A549 (cell line): Measurements from ENCODE around the gene ADAMTS19. TPM values are rescaled to one million over a fixed set of nuclear protein-coding genes. Genes with fewer than 3 reads are reported as not detected.

Experiments
- ATAC-seq, 2 experiments: fragments of 200-7000 bp in 1 of 2; fragments of >200 bp in 1 of 2; cut with Nextera tagmentation in 1 of 2; cut with Tn5 transposase in 1 of 2; 3 replicates each; pipeline versions ENCODE4 v1.8.0 to v1.9.1; 2018 to 2020; ENCODE audit warnings: mild to moderate bottlenecking in 1 of 2, moderate library complexity in 1 of 2
- CTCF ChIA-PET: fragments of 300-600 bp; sonication (Branson Sonifier 250); formaldehyde crosslinking; extraction: SDS; loops from one replicate; lab custom pipeline; 2021; ENCODE audit warnings: antibody characterized with exemption, inconsistent platforms; lab: Yijun Ruan, JAX
- POLR2A ChIA-PET: fragments of 350-600 bp; formaldehyde crosslinking; extraction: SDS; loops from one replicate; lab custom pipeline; 2021; ENCODE audit warnings: antibody characterized with exemption, inconsistent platforms; lab: Yijun Ruan, JAX
- DNase-seq, 2 experiments: peaks; one replicate each; pipeline versions ENCODE4 v3.0.0 to v3.0.0-alpha.2; 2011 to 2016; ENCODE audit warnings: low read depth in 1 of 2, low spot score in 1 of 2
- FAIRE-seq: peaks from 2 replicates; lab custom pipeline; 2011; peaks lifted over from hg19 to GRCh38; lab: Jason Lieb, UNC
- H3K27ac ChIP-seq, 2 experiments: fragments of >200 bp; sonication (Bioruptor Twin); formaldehyde crosslinking; 3 replicates each; pipeline ENCODE4 v1.5.1; 2016 to 2017
- H3K4me1 ChIP-seq: fragments of >200 bp; sonication (Bioruptor Twin); formaldehyde crosslinking; 3 replicates; pipeline ENCODE4 v1.6.1; 2016
- H3K4me2 ChIP-seq: fragments of >200 bp; sonication (Bioruptor Twin); formaldehyde crosslinking; 3 replicates; pipeline ENCODE4 v1.6.1; 2016
- H3K4me3 ChIP-seq: fragments of >200 bp; sonication (Bioruptor Twin); formaldehyde crosslinking; 3 replicates; pipeline ENCODE4 v1.5.1; 2016
- H3K9me3 ChIP-seq: fragments of >200 bp; sonication (Bioruptor Twin); formaldehyde crosslinking; 3 replicates; pipeline ENCODE4 v1.6.1; 2016
- BHLHE40 ChIP-seq: IDR thresholded peaks from 2 replicates; pipeline ENCODE4 v1.6.1; 2012; ENCODE audit warnings: low read depth, low read length, inconsistent platforms
- CBX2 ChIP-seq: fragments of 200-600 bp; sonication (generic); IDR thresholded peaks from 2 replicates; pipeline ENCODE4 v1.6.1; 2016; ENCODE audit warnings: low read depth, mild to moderate bottlenecking, borderline replicate concordance
- CEBPB ChIP-seq, 2 experiments: fragments of >200 bp in 1 of 2; sonication (Bioruptor Twin) in 1 of 2; formaldehyde crosslinking in 1 of 2; IDR thresholded peaks; 2 replicates each; pipeline ENCODE4 v1.6.1; 2012 to 2016
- CHD2 ChIP-seq: fragments of 150-350 bp; IDR thresholded peaks from 2 replicates; pipeline ENCODE4 v1.6.1; 2014; ENCODE audit warnings: low read length; ENCODE audit not compliant: partially characterized antibody
- CHD4 ChIP-seq: fragments of 200-600 bp; sonication (generic); IDR thresholded peaks from 2 replicates; pipeline ENCODE4 v1.6.1; 2016; ENCODE audit warnings: antibody characterized with exemption, mild to moderate bottlenecking, borderline replicate concordance
- EHF ChIP-seq: fragments of 250-450 bp; sonication (Bioruptor Pico); IDR thresholded peaks from 2 replicates; pipeline ENCODE4 v1.5.0; 2020; ENCODE audit warnings: mild to moderate bottlenecking
- EHMT2 ChIP-seq: fragments of 200-600 bp; sonication (generic); IDR thresholded peaks from 2 replicates; pipeline ENCODE4 v1.6.1; 2016; ENCODE audit warnings: antibody characterized with exemption, low read depth, mild to moderate bottlenecking, moderate library complexity
- EP300 ChIP-seq, 2 experiments: fragments of >200 bp; sonication (Bioruptor Twin); formaldehyde crosslinking; IDR thresholded peaks; 2 replicates in 1 of 2; 3 replicates in 1 of 2; pipeline ENCODE4 v1.6.1; 2016 to 2017
- ESRRA ChIP-seq: fragments of 150-350 bp; IDR thresholded peaks from 2 replicates; pipeline ENCODE4 v1.6.1; 2014; ENCODE audit warnings: mild to moderate bottlenecking, low read length, borderline replicate concordance
- HDAC2 ChIP-seq: fragments of 200-600 bp; sonication (generic); IDR thresholded peaks from 2 replicates; pipeline ENCODE4 v1.6.1; 2016
- HOXA7 ChIP-seq: fragments of 250-450 bp; sonication (Bioruptor Pico); IDR thresholded peaks from 2 replicates; pipeline ENCODE4 v1.5.0; 2020; ENCODE audit warnings: mild to moderate bottlenecking, moderate library complexity
- HOXB13 ChIP-seq: fragments of 250-450 bp; sonication (Bioruptor Pico); IDR thresholded peaks from 2 replicates; pipeline ENCODE4 v1.5.0; 2020; ENCODE audit warnings: low read depth, mild to moderate bottlenecking, moderate library complexity
- KDM5A ChIP-seq: fragments of 200-600 bp; sonication (generic); IDR thresholded peaks from 2 replicates; pipeline ENCODE4 v1.6.1; 2016; ENCODE audit warnings: antibody characterized with exemption, mild to moderate bottlenecking
- MAFK ChIP-seq: fragments of 450-650 bp; IDR thresholded peaks from 2 replicates; pipeline ENCODE4 v1.6.1; 2014; ENCODE audit not compliant: partially characterized antibody
- NFE2L2 ChIP-seq: fragments of 150-350 bp; conservative IDR thresholded peaks from 2 replicates; pipeline ENCODE4 v1.6.1; 2014; ENCODE audit warnings: low read length
- NPAS2 ChIP-seq: fragments of 250-450 bp; sonication (Bioruptor Pico); IDR thresholded peaks from 2 replicates; pipeline ENCODE4 v1.8.0; 2022; ENCODE audit warnings: mild to moderate bottlenecking, moderate library complexity, borderline replicate concordance
- NR3C1 ChIP-seq: fragments of >200 bp; sonication (Bioruptor Twin); formaldehyde crosslinking; IDR thresholded peaks from 3 replicates; pipeline ENCODE4 v1.6.1; 2017
- POLR2A ChIP-seq: IDR thresholded peaks from 2 replicates; pipeline ENCODE4 v1.6.1; 2012; ENCODE audit warnings: mild to moderate bottlenecking, low read length
- POLR2AphosphoS2 ChIP-seq: conservative IDR thresholded peaks from 2 replicates; pipeline ENCODE4 v1.6.1; 2012; ENCODE audit warnings: low read length, improper control_type of control experiment, inconsistent platforms
- RAD21 ChIP-seq, 2 experiments: fragments of >200 bp in 1 of 2; sonication (Bioruptor Twin) in 1 of 2; formaldehyde crosslinking in 1 of 2; IDR thresholded peaks in 1 of 2; conservative IDR thresholded peaks in 1 of 2; 2 replicates in 1 of 2; 3 replicates in 1 of 2; pipeline ENCODE4 v1.6.1; 2012 to 2018; ENCODE audit warnings: inconsistent platforms in 1 of 2
- RARB ChIP-seq: fragments of 250-450 bp; sonication (Bioruptor Pico); IDR thresholded peaks from 2 replicates; pipeline ENCODE4 v1.8.0; 2021; ENCODE audit warnings: mild to moderate bottlenecking, moderate library complexity
- RCOR1 ChIP-seq: fragments of 150-350 bp; IDR thresholded peaks from 2 replicates; pipeline ENCODE4 v1.6.1; 2014; ENCODE audit warnings: antibody characterized with exemption, low read length, low read depth
- RNF2 ChIP-seq: fragments of 200-600 bp; sonication (generic); IDR thresholded peaks from 2 replicates; pipeline ENCODE4 v1.6.1; 2016; ENCODE audit warnings: low read depth, mild to moderate bottlenecking, antibody characterized with exemption, moderate library complexity, borderline replicate concordance
- TFCP2L1 ChIP-seq: fragments of 250-450 bp; sonication (Bioruptor Pico); IDR thresholded peaks from 2 replicates; pipeline ENCODE4 v1.5.0; 2021; ENCODE audit warnings: mild to moderate bottlenecking
- TP53 ChIP-seq: fragments of 250-450 bp; sonication (Bioruptor Pico); IDR thresholded peaks from 2 replicates; pipeline ENCODE4 v1.5.0; 2021; ENCODE audit warnings: mild to moderate bottlenecking, moderate library complexity
- WGBS: methylation state at CpG from one replicate; pipeline ENCODE4 v1.1.6; 2017; ENCODE audit errors: missing lambda C conversion rate; 5-methylcytosine and 5-hydroxymethylcytosine counted together
- polyA plus RNA-seq, 4 experiments: library from polyadenylated mRNA; depleted of rRNA in 3 of 4; stranded (reverse); fragments of >200 nt; fragmentation: RNase III in 1 of 4; extraction: RNeasy Plus Mini Kit Qiagen cat#74134 plus additional on column Dnase treatment in 1 of 4; gene quantifications; 2 replicates in 3 of 4; 3 replicates in 1 of 4; pipeline ENCODE4 v1.2.3, GENCODE V29; 2011 to 2017
- TF ChIP-seq, protein P1 (sequence below): fragments of 250-450 bp; sonication (Bioruptor Pico); IDR thresholded peaks from 2 replicates; pipeline ENCODE4 v1.5.0; 2021; ENCODE audit warnings: mild to moderate bottlenecking, moderate library complexity, borderline replicate concordance
- TF ChIP-seq, protein P2 (sequence below): fragments of 150-350 bp; IDR thresholded peaks from 2 replicates; pipeline ENCODE4 v1.6.1; 2014; ENCODE audit warnings: low read depth, mild to moderate bottlenecking, low read length
- TF ChIP-seq, protein P3 (sequence below): IDR thresholded peaks from 2 replicates; pipeline ENCODE4 v1.6.1; 2012

Gene ADAMTS19
- polyA plus RNA-seq, 2 of the 4 experiments (the other 2 are of a cell fraction) = not detected

DNA sequence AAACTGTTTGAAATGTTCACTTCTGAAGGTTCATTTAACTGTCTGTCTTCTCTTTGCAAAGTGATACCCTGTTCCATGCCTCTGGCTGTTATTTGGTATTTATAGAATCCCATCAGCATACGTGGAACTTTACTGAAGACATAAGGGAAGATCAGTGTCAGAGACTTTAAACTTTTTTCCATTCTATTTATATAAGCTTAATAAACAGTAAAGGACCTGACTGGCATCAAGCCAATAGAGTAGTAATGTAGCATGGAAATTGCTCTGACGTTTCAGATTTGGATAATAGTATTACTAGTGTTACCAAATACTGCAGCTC lies 192.9 kb downstream of the ADAMTS19 start:
- POLR2A ChIA-PET = no interaction called here
- H3K4me2 ChIP-seq = no peak overlapping the region
- H3K27ac ChIP-seq = no peak overlapping the region
- FAIRE-seq (no peak), ATAC-seq (no peak), DNase-seq (no peak)
- no peak overlapping the region for H3K4me3 ChIP-seq
- WGBS = 2% methylated on average over 2 of the region's 2 CpGs
- no peaks in the 10 kb centered on the region for H3K4me1 ChIP-seq
- no peak for TF ChIP-seq POLR2A
- TF ChIP-seq TFCP2L1 (CRISPR knock-in tag) = no peak
- no peak for TF ChIP-seq CHD4
- TF ChIP-seq HDAC2 = no peak
- no peak for TF ChIP-seq RCOR1
- TF ChIP-seq RARB (CRISPR knock-in tag) = no peak
- TF ChIP-seq EHF (CRISPR knock-in tag) = no peak
- no peak for TF ChIP-seq HOXB13 (CRISPR knock-in tag)
- no peak for TF ChIP-seq CEBPB (IDR thresholded peaks at IDR 0.05)
- TF ChIP-seq EHMT2 = no peak
- no peak for TF ChIP-seq KDM5A
- TF ChIP-seq BHLHE40 = no peak
- no peak for TF ChIP-seq CBX2
- TF ChIP-seq POLR2AphosphoS2 = no peak
- TF ChIP-seq EP300 (IDR thresholded peaks at IDR 0.05) = no peak
- TF ChIP-seq TP53 (CRISPR knock-in tag) = no peak
- TF ChIP-seq, protein P1, sequence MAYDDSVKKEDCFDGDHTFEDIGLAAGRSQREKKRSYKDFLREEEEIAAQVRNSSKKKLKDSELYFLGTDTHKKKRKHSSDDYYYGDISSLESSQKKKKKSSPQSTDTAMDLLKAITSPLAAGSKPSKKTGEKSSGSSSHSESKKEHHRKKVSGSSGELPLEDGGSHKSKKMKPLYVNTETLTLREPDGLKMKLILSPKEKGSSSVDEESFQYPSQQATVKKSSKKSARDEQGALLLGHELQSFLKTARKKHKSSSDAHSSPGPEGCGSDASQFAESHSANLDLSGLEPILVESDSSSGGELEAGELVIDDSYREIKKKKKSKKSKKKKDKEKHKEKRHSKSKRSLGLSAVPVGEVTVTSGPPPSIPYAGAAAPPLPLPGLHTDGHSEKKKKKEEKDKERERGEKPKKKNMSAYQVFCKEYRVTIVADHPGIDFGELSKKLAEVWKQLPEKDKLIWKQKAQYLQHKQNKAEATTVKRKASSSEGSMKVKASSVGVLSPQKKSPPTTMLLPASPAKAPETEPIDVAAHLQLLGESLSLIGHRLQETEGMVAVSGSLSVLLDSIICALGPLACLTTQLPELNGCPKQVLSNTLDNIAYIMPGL = no peak
- TF ChIP-seq NFE2L2 = no peak
- H3K9me3 ChIP-seq = no peaks in the 10 kb centered on the region
- CTCF ChIA-PET = no interaction called here

DNA sequence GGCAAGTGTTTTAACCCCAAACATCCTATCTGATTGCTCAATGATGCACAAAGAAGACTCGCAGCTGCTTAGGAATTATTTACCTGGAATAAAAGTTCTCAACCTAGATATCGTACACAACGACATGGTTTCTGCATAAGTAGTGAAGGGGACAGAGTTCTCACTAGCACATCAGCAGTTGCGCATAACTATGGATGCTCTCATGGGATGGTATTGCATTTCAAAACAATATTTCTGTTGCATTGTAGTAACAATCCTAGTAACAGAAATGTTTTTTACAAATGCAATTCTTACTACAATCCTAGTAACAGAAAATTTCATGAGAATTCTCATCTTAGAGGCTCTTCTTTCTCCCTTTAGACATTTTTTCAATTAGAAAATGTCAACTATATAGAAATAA lies 193.3 kb downstream of the ADAMTS19 start:
- no peak for ATAC-seq
- 34% methylated on average over 4 of the region's 4 CpGs for WGBS
- ChIA-PET CTCF (no interaction called here), POLR2A (no interaction called here)
- DNase-seq = no peak
- Histone ChIP-seq H3K4me3 (no peak overlapping the region), H3K4me1 (no peaks in the 10 kb centered on the region), H3K4me2 (no peak overlapping the region), H3K27ac (no peak overlapping the region), H3K9me3 (no peaks in the 10 kb centered on the region)
- FAIRE-seq = no peak
- TF ChIP-seq MAFK = no peak
- no peak for TF ChIP-seq ESRRA
- TF ChIP-seq POLR2A = no peak
- no peak for TF ChIP-seq NR3C1
- TF ChIP-seq, protein P2, sequence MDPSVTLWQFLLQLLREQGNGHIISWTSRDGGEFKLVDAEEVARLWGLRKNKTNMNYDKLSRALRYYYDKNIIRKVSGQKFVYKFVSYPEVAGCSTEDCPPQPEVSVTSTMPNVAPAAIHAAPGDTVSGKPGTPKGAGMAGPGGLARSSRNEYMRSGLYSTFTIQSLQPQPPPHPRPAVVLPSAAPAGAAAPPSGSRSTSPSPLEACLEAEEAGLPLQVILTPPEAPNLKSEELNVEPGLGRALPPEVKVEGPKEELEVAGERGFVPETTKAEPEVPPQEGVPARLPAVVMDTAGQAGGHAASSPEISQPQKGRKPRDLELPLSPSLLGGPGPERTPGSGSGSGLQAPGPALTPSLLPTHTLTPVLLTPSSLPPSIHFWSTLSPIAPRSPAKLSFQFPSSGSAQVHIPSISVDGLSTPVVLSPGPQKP = no peak
- TF ChIP-seq HOXB13 (CRISPR knock-in tag) = no peak
- TF ChIP-seq CEBPB (IDR thresholded peaks at IDR 0.05) = no peak
- TF ChIP-seq EP300 (IDR thresholded peaks at IDR 0.05) = no peak

DNA sequence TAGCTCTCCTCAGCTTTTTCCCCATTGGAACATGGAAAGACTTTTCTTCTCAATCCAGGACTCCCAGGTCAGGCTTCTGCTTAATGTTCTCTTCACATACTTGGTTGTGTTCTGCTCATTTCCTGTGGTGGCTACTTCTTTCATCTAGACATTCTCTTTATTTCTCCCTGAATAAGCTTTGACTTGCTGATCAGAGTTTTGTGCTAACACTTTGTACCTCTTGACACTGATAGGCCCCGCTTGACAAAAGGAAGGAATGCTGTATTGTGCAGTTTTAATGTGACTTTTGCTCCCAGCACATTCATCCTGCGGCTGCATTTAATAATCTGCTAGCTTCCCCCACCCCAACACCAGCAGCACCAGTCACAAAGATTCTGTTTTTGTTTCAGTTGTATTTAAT lies 196.9 kb downstream of the ADAMTS19 start:
- POLR2A ChIA-PET = no interaction called here
- Histone ChIP-seq H3K4me3 (no peak overlapping the region), H3K27ac (no peak overlapping the region), H3K4me2 (no peak overlapping the region), H3K4me1 (no peaks in the 10 kb centered on the region), H3K9me3 (no peaks in the 10 kb centered on the region)
- CTCF ChIA-PET = no interaction called here
- FAIRE-seq (no peak), DNase-seq (no peak), ATAC-seq (no peak)
- 9% methylated on average over 2 of the region's 2 CpGs for WGBS
- TF ChIP-seq CBX2 (no peak), HOXA7 (CRISPR knock-in tag) (no peak), KDM5A (no peak), CHD4 (no peak), POLR2AphosphoS2 (no peak), TP53 (CRISPR knock-in tag) (no peak), ESRRA (no peak), CHD2 (no peak), RNF2 (no peak), RAD21 (conservative IDR thresholded peaks at IDR 0.05 in 1 of 2, IDR thresholded peaks at IDR 0.05 in 1 of 2) (no peak), RARB (CRISPR knock-in tag) (no peak), NPAS2 (CRISPR knock-in tag) (no peak)
- TF ChIP-seq, protein P3, sequence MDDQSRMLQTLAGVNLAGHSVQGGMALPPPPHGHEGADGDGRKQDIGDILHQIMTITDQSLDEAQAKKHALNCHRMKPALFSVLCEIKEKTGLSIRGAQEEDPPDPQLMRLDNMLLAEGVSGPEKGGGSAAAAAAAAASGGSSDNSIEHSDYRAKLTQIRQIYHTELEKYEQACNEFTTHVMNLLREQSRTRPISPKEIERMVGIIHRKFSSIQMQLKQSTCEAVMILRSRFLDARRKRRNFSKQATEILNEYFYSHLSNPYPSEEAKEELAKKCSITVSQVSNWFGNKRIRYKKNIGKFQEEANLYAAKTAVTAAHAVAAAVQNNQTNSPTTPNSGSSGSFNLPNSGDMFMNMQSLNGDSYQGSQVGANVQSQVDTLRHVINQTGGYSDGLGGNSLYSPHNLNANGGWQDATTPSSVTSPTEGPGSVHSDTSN = no peak
- TF ChIP-seq, protein P2 = no peak
